NCI-H526 treated with DMSO at 0.1 percent for 48 hours (cell line): ENCODE measurements around the gene ADCK1.
A peak's percentile ranks its signal among the peaks of the same experiment; 100 is the strongest.
"Not testable (repeated sequence)": the region's sequence is repeated elsewhere in the genome, so short reads cannot be mapped to it uniquely, and the experiment has no call there.

Experiments
- DNase-seq: peaks from one replicate; lab custom pipeline; 2025; lab: John Stamatoyannopoulos, UW

Gene ADCK1, protein sequence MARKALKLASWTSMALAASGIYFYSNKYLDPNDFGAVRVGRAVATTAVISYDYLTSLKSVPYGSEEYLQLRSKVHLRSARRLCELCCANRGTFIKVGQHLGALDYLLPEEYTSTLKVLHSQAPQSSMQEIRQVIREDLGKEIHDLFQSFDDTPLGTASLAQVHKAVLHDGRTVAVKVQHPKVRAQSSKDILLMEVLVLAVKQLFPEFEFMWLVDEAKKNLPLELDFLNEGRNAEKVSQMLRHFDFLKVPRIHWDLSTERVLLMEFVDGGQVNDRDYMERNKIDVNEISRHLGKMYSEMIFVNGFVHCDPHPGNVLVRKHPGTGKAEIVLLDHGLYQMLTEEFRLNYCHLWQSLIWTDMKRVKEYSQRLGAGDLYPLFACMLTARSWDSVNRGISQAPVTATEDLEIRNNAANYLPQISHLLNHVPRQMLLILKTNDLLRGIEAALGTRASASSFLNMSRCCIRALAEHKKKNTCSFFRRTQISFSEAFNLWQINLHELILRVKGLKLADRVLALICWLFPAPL

DNA sequence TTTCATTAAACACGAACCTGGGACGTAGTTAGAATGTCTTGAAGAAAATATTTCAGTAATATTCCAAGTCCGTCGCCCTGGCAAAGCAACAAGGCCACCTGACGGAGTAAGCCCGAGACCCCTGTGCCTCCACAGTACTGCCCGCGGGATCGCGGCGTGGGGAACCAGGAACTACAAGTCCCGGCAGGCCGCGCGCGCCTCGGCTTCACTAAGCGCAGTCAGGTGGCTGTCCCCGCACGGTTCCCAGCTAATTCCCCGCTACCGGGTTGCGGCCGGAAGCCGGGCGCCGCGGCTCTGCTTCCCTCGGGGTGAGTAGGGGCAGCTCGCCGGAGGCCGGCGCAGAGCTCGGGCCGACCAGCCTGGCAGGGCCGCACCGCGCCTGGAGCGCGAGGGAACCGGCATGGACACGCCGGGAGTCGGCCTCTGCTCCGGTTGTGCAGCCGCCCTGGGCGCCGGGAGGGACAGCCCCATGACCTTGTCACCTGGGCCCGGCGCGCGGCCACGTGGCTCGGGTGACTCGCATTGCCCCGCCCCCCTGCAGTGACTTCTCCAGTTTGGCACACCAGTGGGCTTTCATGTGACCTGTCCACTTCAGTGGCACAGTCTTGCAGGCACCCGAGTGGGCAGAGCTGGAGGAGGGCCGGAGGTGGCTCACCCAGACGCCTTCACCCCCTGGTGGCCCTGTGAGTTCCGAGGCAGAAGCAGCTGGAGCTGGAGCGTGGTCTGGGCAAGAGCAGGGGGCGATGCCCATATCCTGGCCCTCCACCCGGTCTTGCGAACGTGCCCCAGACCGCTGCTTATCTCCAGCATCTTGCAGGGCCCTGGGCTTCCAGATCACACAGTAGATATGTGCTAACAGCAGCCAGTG is at the start of gene ADCK1:
TSS of gene ADCK1 (plus strand) at position 247 of the 868 bp plus-strand sequence. CDS start 18,870 bp downstream, outside the sequence.
- peak; percentile 55 for DNase-seq

- no peak for DNase-seq
Measured at GRCh38 chr14:77752266-77752665, 47.6 kb upstream of the ADCK1 start.

GRCh38 chr14:77752799-77753516 is 47.0 kb upstream of the ADCK1 start:
- DNase-seq, result no peak

DNA sequence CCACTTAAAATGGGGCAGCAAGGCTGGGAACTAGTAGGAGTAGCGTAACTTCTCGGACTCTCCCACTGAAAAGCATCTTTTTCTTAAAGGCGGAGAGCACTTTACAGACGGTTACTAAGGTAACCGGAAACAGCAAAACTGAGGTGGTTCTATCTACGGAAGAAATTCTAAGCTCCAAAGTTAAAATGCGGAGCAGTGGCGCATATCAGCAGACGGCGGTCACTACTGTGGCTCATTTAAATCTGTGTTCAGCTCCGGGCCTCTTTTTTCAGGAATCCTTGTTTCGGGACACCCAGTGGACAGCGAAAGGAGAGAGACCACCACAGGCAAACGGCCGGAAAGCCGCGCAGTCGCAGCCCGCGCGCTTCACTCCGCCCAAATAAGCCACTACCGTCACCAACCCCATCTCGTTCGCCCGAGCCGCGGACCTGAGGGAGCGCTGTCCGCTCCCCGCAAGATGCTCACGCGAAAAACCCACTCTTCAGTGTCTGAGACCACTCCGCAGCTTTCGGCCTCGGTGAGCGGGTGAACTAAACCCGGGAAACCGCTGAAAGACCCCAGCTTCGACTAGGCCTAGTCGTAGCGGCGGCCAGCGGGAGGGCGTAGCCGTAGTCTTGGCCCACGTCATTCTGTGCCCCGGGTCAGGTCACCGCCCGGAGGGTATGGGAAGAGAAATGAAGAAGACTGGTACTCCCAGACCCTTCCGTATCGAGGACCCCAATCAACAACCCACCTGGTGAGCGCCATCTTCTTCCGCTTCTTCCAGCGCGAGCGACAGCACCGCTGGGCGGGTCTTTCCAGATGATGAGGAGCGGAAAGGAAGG is 39.3 kb upstream of the ADCK1 start, which contains the start of gene SNW1:
TSS of gene SNW1 (minus strand) at position 776 of the 824 bp plus-strand sequence. CDS start at position 747, 29 bp downstream.
- no peak for DNase-seq

- DNase-seq, result peak; percentile 93
Measured at GRCh38 chr14:77761205-77761931, 38.5 kb upstream of the ADCK1 start.

GRCh38 chr14:77763316-77763715 is 36.6 kb upstream of the ADCK1 start:
- DNase-seq, result no peak

- DNase-seq, result no peak
Measured at GRCh38 chr14:77763978-77764377, 35.9 kb upstream of the ADCK1 start.

DNA sequence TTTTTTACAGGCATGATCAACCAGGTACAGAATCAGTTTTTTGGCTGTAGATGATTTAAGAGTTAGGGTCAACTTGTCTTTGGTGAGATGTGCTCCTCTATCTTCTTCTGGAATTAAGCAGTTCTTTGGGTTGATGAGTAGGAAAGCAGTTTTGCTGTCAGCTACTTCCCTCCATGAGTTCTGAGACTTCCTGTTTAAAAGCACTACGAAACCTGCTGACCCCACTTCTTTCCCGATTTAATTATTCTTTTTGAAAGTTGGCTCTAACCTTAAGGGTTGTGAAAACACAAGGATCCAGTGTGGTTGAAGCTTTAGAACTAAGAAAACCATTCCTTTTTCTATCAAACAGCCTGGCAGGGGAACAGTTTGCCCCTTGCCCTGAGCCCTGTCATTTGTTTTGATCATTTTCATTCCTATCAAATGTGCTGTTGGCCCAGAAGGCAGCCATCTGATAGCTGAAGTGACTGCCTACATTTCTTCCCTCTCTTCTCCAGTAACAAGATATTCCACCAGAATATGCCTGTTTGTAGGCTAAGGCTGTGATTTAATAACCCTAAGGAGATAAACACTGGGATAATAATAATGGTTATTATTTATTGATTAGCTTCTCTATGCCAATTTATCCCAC is 31.4 kb upstream of the ADCK1 start:
- not testable (repeated sequence) for DNase-seq

- not testable (repeated sequence) for DNase-seq
Measured at GRCh38 chr14:77773966-77774365, 25.9 kb upstream of the ADCK1 start.

GRCh38 chr14:77782202-77782601 is 17.7 kb upstream of the ADCK1 start:
- DNase-seq, result no peak

- no peak for DNase-seq
Measured at GRCh38 chr14:77786148-77786547, 13.8 kb upstream of the ADCK1 start.

DNA sequence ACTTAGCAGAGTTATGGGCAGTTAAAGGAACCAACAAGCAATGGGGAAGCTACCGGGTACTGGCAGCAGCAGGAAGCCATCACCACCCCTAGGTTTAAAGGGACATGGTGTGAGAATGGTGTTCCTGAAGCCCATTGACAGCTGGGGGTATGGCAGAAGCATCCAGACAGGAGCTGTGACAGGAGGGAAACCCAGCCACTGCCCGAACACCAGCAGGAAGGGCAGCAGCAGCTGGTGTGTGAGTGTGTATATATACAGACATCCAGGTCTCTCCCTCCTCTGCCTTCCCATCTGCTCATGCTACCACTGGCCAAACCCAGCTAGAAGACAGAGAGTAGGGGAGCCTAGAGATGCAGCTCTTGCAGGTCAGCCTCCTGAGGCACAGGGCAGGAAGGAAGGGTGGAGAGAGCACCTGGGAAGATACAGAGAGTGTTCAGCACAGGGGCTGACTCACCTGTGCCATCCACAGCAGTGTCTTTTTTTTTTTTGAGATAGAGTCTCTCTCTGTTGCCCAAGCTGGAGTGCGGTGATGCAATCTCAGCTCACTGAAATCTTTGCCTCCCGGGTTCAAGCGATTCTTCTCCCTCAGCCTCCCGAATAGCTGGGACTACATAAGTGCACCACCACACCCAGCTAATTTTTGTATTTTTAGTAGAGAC is 9.2 kb upstream of the ADCK1 start:
- DNase-seq, result no peak

GRCh38 chr14:77791225-77791600 is 8.7 kb upstream of the ADCK1 start:
- no peak for DNase-seq

DNA sequence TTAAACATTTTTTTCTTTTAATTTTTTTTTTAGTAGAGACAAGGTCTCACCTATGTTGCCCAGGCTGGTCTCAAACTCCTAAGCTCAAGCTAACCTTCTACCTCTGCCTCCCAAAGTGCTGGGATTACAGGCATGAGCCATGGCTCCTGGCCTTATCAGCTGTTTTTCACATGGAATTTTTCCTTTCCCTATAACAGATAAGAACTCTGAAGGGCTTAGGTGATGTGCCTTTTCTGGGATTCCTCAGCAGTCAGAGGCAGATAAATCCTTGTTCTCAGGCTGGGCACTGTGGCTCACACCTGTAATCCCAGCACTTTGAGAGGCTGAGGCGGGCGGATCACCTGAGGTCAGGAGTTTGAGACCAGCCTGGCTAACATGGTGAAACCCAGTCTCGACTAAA is 6.7 kb upstream of the ADCK1 start:
- DNase-seq, result not testable (repeated sequence)

DNA sequence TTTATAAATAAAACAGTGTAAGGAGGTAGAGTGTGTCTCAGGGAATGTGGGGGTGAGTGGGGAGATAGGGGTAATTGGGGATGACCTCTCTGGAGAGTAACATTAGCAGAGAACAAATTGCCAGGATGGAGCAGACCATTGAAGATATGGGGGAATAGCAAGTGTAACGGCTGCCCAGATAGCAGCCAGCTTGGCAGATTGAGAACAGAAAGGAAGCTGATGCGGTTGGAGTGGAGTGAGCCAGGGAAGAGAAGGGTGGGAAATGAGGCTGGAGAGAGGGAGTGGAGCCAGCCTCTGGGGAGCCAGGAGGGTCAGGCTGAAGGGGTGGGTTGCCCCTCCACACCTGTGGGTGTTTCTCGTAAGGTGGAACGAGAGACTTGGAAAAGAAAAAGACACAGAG is 5.6 kb upstream of the ADCK1 start:
- no peak for DNase-seq

DNA sequence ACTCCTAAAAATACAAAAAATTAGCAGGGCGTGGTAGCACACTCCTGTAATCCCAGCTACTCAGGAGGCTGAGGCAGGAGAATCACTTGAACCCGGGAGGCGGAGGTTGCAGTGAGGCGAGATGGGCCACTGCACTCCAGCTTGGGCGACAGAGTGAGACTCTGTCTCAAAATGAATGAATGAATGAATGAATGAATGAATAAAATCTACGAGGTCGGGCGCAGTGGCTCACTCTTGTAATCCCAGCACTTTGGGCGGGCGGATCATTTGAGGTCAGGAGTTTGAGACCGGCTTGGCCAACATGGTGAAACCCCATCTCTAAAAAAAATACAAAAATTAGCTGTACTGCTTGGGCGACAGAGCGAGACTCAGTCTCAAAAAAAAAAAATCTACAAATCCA is 453 bp upstream of the ADCK1 start:
- DNase-seq, result not testable (repeated sequence)

GRCh38 chr14:77800814-77801213 is 905 bp downstream of the ADCK1 start:
- no peak for DNase-seq

DNA sequence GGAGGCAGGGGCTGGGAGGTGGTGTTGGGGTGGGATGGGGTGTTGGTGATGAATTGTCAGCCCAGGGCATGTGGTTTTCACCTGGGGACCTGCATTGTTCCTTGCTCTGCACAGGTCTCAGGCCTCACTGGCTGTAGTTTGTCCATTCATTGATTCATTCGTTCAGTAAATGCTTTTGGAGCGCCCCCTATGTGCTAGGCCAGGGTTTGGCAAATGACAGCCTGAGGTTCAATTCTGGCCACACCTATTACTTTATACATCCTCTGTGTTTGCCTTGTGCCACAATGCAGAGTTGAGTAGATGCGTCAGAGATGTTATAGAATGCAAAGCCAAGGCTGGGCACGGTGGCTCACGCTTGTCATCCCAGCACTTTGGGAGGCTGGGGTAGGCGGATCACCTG is 4.7 kb downstream of the ADCK1 start:
- peak; percentile 26 for DNase-seq

DNA sequence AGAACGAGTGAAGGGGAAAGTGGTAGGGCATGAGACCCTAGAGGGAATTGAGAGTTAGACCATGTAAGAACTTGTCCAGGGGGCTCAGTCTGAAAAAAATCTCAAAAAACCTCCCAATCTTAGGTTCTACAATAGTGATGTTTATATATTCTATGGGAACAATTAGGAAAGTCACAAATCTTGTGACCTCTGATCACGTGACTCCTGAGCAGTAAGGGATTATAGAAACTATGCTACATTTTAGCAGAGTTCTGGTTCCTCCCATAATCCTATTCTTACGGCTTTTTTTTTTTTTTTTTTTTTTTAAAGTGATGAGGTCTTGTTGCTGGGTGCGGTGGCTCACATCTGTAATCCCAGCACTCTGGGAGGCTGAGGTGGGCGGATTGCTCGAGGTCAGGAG is 5.8 kb downstream of the ADCK1 start:
- no peak for DNase-seq
